K562 (cell line): Measurements from ENCODE around the gene EEF2K. TPM values are rescaled to one million over a fixed set of nuclear protein-coding genes. Genes with fewer than 3 reads are reported as not detected.

Experiments
- ATAC-seq: fragments of 200-7000 bp; cut with Tn5 transposase; 3 replicates; pipeline ENCODE4 v1.9.1; 2020; ENCODE audit warnings: moderate library complexity
- BruUV-seq: library from RNA; stranded (reverse); fragments of 400-500 nt; replicated peaks from 2 replicates; lab custom pipeline; 2021; lab: Mats Ljungman, UMichigan
- CTCF ChIA-PET: fragments of 300-600 bp; formaldehyde crosslinking; extraction: SDS; loops from one replicate; lab custom pipeline; 2021; ENCODE audit warnings: low intra/inter-chr PET ratio; lab: Yijun Ruan, JAX
- POLR2A ChIA-PET: fragments of 300-600, 350-650 bp; sonication (Branson Sonifier 250); formaldehyde crosslinking; extraction: SDS; loops from one replicate; lab custom pipeline; 2021; ENCODE audit warnings: antibody characterized with exemption, inconsistent platforms; lab: Yijun Ruan, JAX
- DNase-seq, 4 experiments: peaks; one replicate each; pipeline versions ENCODE4 v3.0.0 to v3.0.0-alpha.2; 2011 to 2018; ENCODE audit warnings: low spot score in 3 of 4, mixed read lengths in 3 of 4; ENCODE audit errors: extremely low read depth in 1 of 4
- FAIRE-seq: peaks from 2 replicates; lab custom pipeline; 2011; peaks lifted over from hg19 to GRCh38; lab: Jason Lieb, UNC
- H2AFZ ChIP-seq: 2 replicates; pipeline ENCODE4 v1.6.0; 2011; ENCODE audit warnings: low read depth, low read length, control low read depth, inconsistent platforms
- H3K27ac ChIP-seq: fragments of 200-600 bp; 3 replicates; pipeline ENCODE4 v1.8.0; 2011; ENCODE audit warnings: low read depth, mild to moderate bottlenecking, control low read depth, inconsistent platforms, low read length, moderate library complexity, mixed read lengths; ENCODE audit errors: extremely low read depth
- H3K27me3 ChIP-seq, 2 experiments: fragments of 300-600 bp in 1 of 2; 2 replicates in 1 of 2; 3 replicates in 1 of 2; pipeline versions ENCODE4 v1.6.0 to v1.8.0; 2011; ENCODE audit warnings: inconsistent platforms in 2 of 2, low read length in 2 of 2, mild to moderate bottlenecking in 1 of 2, mixed read lengths in 1 of 2, moderate library complexity in 1 of 2; ENCODE audit not compliant: control insufficient read depth in 2 of 2, insufficient read depth in 2 of 2
- H3K36me3 ChIP-seq: fragments of 300-600 bp; 3 replicates; pipeline ENCODE4 v1.8.0; 2011; ENCODE audit warnings: mild to moderate bottlenecking, low read length, inconsistent platforms; ENCODE audit not compliant: control insufficient read depth, insufficient read depth
- H3K4me1 ChIP-seq, 2 experiments: fragments of 200-600 bp in 1 of 2; replicated peaks in 1 of 2; 2 replicates in 1 of 2; 3 replicates in 1 of 2; pipeline versions ENCODE4 v1.5.1 to v1.8.0; 2011; ENCODE audit warnings: inconsistent platforms in 2 of 2, low read length in 2 of 2, mild to moderate bottlenecking in 1 of 2, mixed read lengths in 1 of 2, moderate library complexity in 1 of 2; ENCODE audit not compliant: control insufficient read depth in 2 of 2, insufficient read depth in 2 of 2
- H3K4me2 ChIP-seq: 2 replicates; pipeline ENCODE4 v1.6.1; 2011; ENCODE audit warnings: low read length, control low read depth, inconsistent platforms, mixed read lengths; ENCODE audit not compliant: insufficient read depth
- H3K4me3 ChIP-seq: fragments of 200-600 bp; sonication (generic), shearing (Covaris generic); 2 replicates; pipeline ENCODE4 v1.5.1; 2016; ENCODE audit warnings: control low read depth, inconsistent platforms
- H3K79me2 ChIP-seq: fragments of 200-600 bp; 3 replicates; pipeline ENCODE4 v1.8.0; 2011; ENCODE audit warnings: low read length, inconsistent platforms; ENCODE audit not compliant: control insufficient read depth, insufficient read depth
- H3K9ac ChIP-seq, 2 experiments: 2 replicates each; pipeline versions ENCODE4 v1.6.0 to v1.6.1; 2011; ENCODE audit warnings: low read depth in 2 of 2, low read length in 2 of 2, control low read depth in 1 of 2, inconsistent platforms in 1 of 2, mild to moderate bottlenecking in 1 of 2, mixed read lengths in 1 of 2; ENCODE audit not compliant: insufficient read depth in 1 of 2
- H3K9me1 ChIP-seq: one replicate; pipeline ENCODE4 v1.6.0; 2011; ENCODE audit warnings: inconsistent platforms, mild to moderate bottlenecking, low read length, moderate library complexity; ENCODE audit not compliant: control insufficient read depth, insufficient read depth
- H3K9me3 ChIP-seq: replicated peaks from 2 replicates; pipeline ENCODE4 v1.5.1; 2011; ENCODE audit warnings: low read depth, low read length, inconsistent platforms; ENCODE audit not compliant: control insufficient read depth, insufficient read depth
- H4K20me1 ChIP-seq: replicated peaks from 2 replicates; pipeline ENCODE4 v1.6.1; 2011; ENCODE audit warnings: low read length, inconsistent platforms, mixed read lengths; ENCODE audit not compliant: control insufficient read depth, insufficient read depth
- CHD4 ChIP-seq: fragments of 200-600 bp; sonication (generic); IDR thresholded peaks from 3 replicates; pipeline ENCODE4 v1.6.1; 2012; ENCODE audit warnings: low read depth, mild to moderate bottlenecking, mixed read lengths, low read length, inconsistent platforms; ENCODE audit not compliant: insufficient read depth, insufficient replicate concordance, poor library complexity, severe bottlenecking
- GATA2 ChIP-seq: sonication (generic); formaldehyde crosslinking; IDR thresholded peaks from 2 replicates; pipeline ENCODE4 v1.4.0; 2020; ENCODE audit warnings: mild to moderate bottlenecking, missing genetic modification reagents
- HBP1 ChIP-seq: fragments of 450-650 bp; formaldehyde crosslinking; IDR thresholded peaks from 2 replicates; pipeline ENCODE4 v1.4.0; 2022; ENCODE audit warnings: missing genetic modification characterization
- KAT7 ChIP-seq: sonication (generic); formaldehyde crosslinking; IDR thresholded peaks from 2 replicates; pipeline ENCODE4 v1.8.0; 2022; ENCODE audit warnings: missing genetic modification reagents, mild to moderate bottlenecking, borderline replicate concordance
- KHSRP ChIP-seq: fragments of 450-650 bp; IDR thresholded peaks from 2 replicates; pipeline ENCODE4 v1.6.1; 2017
- MXD1 ChIP-seq: fragments of 250-450 bp; sonication (Bioruptor Pico); IDR thresholded peaks from 2 replicates; pipeline ENCODE4 v1.8.0; 2021; ENCODE audit warnings: borderline replicate concordance, mild to moderate bottlenecking, moderate library complexity; ENCODE audit not compliant: poor library complexity, severe bottlenecking
- SIRT6 ChIP-seq: IDR thresholded peaks from one replicate; pipeline ENCODE4 v1.6.1; 2012; ENCODE audit warnings: low read depth, mild to moderate bottlenecking, control low read depth, inconsistent platforms, low read length, moderate library complexity
- SNAPC5 ChIP-seq: fragments of 250-450 bp; sonication (Bioruptor Pico); IDR thresholded peaks from 2 replicates; pipeline ENCODE4 v1.8.0; 2021; ENCODE audit warnings: moderate library complexity, mild to moderate bottlenecking, inconsistent platforms
- ZBED1 ChIP-seq: IDR thresholded peaks from 2 replicates; pipeline ENCODE4 v1.6.1; 2014
- ZBTB11 ChIP-seq, 3 experiments: fragments of 200-800 bp in 1 of 3; fragments of 250-450 bp in 1 of 3; fragments of 450-650 bp in 1 of 3; sonication (Bioruptor Pico) in 1 of 3; sonication (Bioruptor generic) in 1 of 3; formaldehyde crosslinking in 1 of 3; IDR thresholded peaks; 2 replicates each; pipeline versions ENCODE4 v1.6.1 to v1.8.0; 2016 to 2022; ENCODE audit warnings: mild to moderate bottlenecking in 2 of 3, missing genetic modification characterization in 2 of 3, missing compliant biosample characterization in 1 of 3, moderate library complexity in 1 of 3
- ZBTB5 ChIP-seq: fragments of 450-650 bp; IDR thresholded peaks from 2 replicates; pipeline ENCODE4 v1.6.1; 2017; ENCODE audit warnings: antibody characterized with exemption
- ZNF121 ChIP-seq: sonication (generic); formaldehyde crosslinking; conservative IDR thresholded peaks from 2 replicates; pipeline ENCODE4 v1.8.0; 2022; ENCODE audit warnings: missing genetic modification reagents
- ZNF263 ChIP-seq: sonication (generic); formaldehyde crosslinking; IDR thresholded peaks from 2 replicates; pipeline ENCODE4 v1.8.0; 2022; ENCODE audit warnings: mild to moderate bottlenecking, missing genetic modification reagents, borderline replicate concordance
- ZNF444 ChIP-seq: fragments of 250-450 bp; sonication (Bioruptor Pico); IDR thresholded peaks from 2 replicates; pipeline ENCODE4 v1.4.0; 2020; ENCODE audit warnings: mild to moderate bottlenecking, moderate library complexity
- ZNF57 ChIP-seq: fragments of 450-650 bp; formaldehyde crosslinking; IDR thresholded peaks from 2 replicates; pipeline ENCODE4 v1.4.0; 2020; ENCODE audit warnings: mild to moderate bottlenecking, moderate library complexity
- WGBS: fragments of 100-300 bp; shearing (Covaris generic); methylation state at CpG from one replicate; pipeline ENCODE4 v1.1.6; 2016; ENCODE audit warnings: low coverage, mixed read lengths; ENCODE audit not compliant: insufficient coverage; ENCODE audit errors: missing lambda C conversion rate; 5-methylcytosine and 5-hydroxymethylcytosine counted together
- in situ Hi-C: fragments of 300-500 bp; cut with MboI; formaldehyde crosslinking; loops from 4 replicates; pipeline ENCODE4 v1.15.0; 2018; ENCODE audit warnings: inconsistent platforms, mixed read lengths
- intact Hi-C: fragments of 100-400 bp; cut with micrococcal nuclease; formaldehyde crosslinking; loops from 2 replicates; pipeline ENCODE4 v1.14.2; 2022
- polyA plus RNA-seq, 8 experiments: library from polyadenylated mRNA; depleted of rRNA in 4 of 8; stranded (reverse) in 5 of 8; unstranded in 3 of 8; fragments of >200 nt; fragmentation: Nextera tagmentation in 2 of 8; fragmentation: Illumina TruSeq in 1 of 8; extraction: Ambion mirVana in 2 of 8; extraction: Trizol in 1 of 8; gene quantifications; 2 replicates each; pipeline versions ENCODE4 v1.2.1 to v1.2.3, GENCODE V29; 2011 to 2014; ENCODE audit warnings: inconsistent platforms in 1 of 8, missing spikeins in 1 of 8
- total RNA-seq, 7 experiments: library from RNA; depleted of rRNA in 6 of 7; stranded (reverse); fragments of >200 nt in 6 of 7; fragmentation: Illumina TruSeq in 2 of 7; extraction: Trizol in 2 of 7; gene quantifications; 2 replicates each; pipeline versions ENCODE4 v1.2.1 to v1.2.3, GENCODE V29; 2011 to 2021; ENCODE audit warnings: low replicate concordance in 1 of 7

EEF2K gene
- total and polyA plus RNA-seq, 9 of the 15 experiments (the other 6 are each of a cell fraction or from before 2014, with no cell fraction given): 3.0 to 35.2 (median 12.2) TPM

- POLR2A ChIA-PET: interaction anchor here (0.6 to 0.8 kb wide), 4 partner anchors 9 to 23 kb away, joined by 3 read pairs; no protein-coding TSS in a partner anchor
- Histone ChIP-seq H3K9me3 (no peaks in the 10 kb centered on the region), H3K4me3 (no peak overlapping the region), H3K4me2 (no peak overlapping the region), H3K9ac (no peak overlapping the region), H3K9me1 (no peaks in the 10 kb centered on the region), H2AFZ (no peak overlapping the region), H3K4me1 (peaks cover 0 to 4% of the 10 kb centered on the region in 2 experiments; a peak in 1 of 5 replicates), H3K79me2 (no peaks in the 10 kb centered on the region), H4K20me1 (0 out of 2 replicates have a peak, but pooled peaks cover 4% of the 10 kb centered on the region), H3K27ac (no peak overlapping the region), H3K36me3 (peaks cover 97% of the 10 kb centered on the region), H3K27me3 (no peaks in the 10 kb centered on the region)
- FAIRE-seq (no peak), ATAC-seq (no peak), DNase-seq (no peak)
- CTCF ChIA-PET: no interaction called here
- in situ Hi-C loops (no loop called here), intact Hi-C loops (no loop called here)
- no TSS peak for BruUV-seq
- WGBS: 98% methylated on average over 4 of the region's 4 CpGs
- TF ChIP-seq ZBED1: no peak
- TF ChIP-seq GATA2: no peak
- no peak for TF ChIP-seq SNAPC5 (CRISPR knock-in tag)
- TF ChIP-seq ZNF263: no peak
- TF ChIP-seq ZNF57 (CRISPR knock-in tag): no peak
- no peak for TF ChIP-seq ZNF121 (CRISPR knock-in tag)
- no peak for TF ChIP-seq HBP1 (CRISPR knock-in tag)
- TF ChIP-seq ZNF444 (CRISPR knock-in tag): no peak
- no peak for TF ChIP-seq KAT7
- TF ChIP-seq KHSRP: no peak
- no peak for TF ChIP-seq ZBTB5
- no peak for TF ChIP-seq MXD1
- no peak for TF ChIP-seq SIRT6
- TF ChIP-seq CHD4: no peak
- TF ChIP-seq ZBTB11 (CRISPR knock-in tag; IDR thresholded peaks at IDR 0.05): no peak
These were observed 124.2 kb downstream of the EEF2K start for GRCh38 chr16:22330326-22330725.
